A673 (cell line): ENCODE results near the gene SLX1A. TPM values are rescaled to one million over a fixed set of nuclear protein-coding genes. Genes with fewer than 3 reads are reported as not detected.
"Not testable (repeated sequence)": the region's sequence is repeated elsewhere in the genome, so short reads cannot be mapped to it uniquely, and the experiment has no call there.

ENCODE experiments used
- BruUV-seq: library from RNA; stranded (reverse); fragments of 400-500 nt; replicated peaks from 2 replicates; lab custom pipeline; 2021; lab: Mats Ljungman, UMichigan
- CTCF ChIA-PET: fragments of 300-600 bp; sonication (Branson Sonifier 250); formaldehyde crosslinking; loops from one replicate; lab custom pipeline; 2022; ENCODE audit warnings: antibody characterized with exemption; lab: Charles Lee
- POLR2A ChIA-PET: fragments of 300-600 bp; sonication (Branson Sonifier 250); formaldehyde crosslinking; loops from one replicate; lab custom pipeline; 2022; ENCODE audit warnings: antibody characterized with exemption; ENCODE audit not compliant: low non-redundant PET; lab: Charles Lee
- DNase-seq: peaks from one replicate; pipeline ENCODE4 v3.0.0-alpha.2; 2015; ENCODE audit warnings: low spot score
- H3K27ac ChIP-seq: fragments of 200-600 bp; sonication (generic); 2 replicates; pipeline ENCODE4 v1.5.1; 2016; ENCODE audit warnings: mixed run types, low read depth, mild to moderate bottlenecking, mixed read lengths, antibody characterized with exemption, low read length; ENCODE audit not compliant: poor library complexity, severe bottlenecking
- H3K27me3 ChIP-seq: fragments of 200-600 bp; sonication (generic); replicated peaks from 2 replicates; pipeline ENCODE4 v1.6.1; 2017; ENCODE audit warnings: mixed run types, low read depth, mild to moderate bottlenecking, mixed read lengths, antibody characterized with exemption, low read length; ENCODE audit not compliant: insufficient read depth, poor library complexity
- H3K36me3 ChIP-seq: fragments of 200-600 bp; sonication (generic); 2 replicates; pipeline ENCODE4 v1.6.1; 2016; ENCODE audit warnings: mixed run types, mild to moderate bottlenecking, mixed read lengths, antibody characterized with exemption, low read length; ENCODE audit not compliant: insufficient read depth, poor library complexity, severe bottlenecking
- H3K4me1 ChIP-seq: fragments of 200-600 bp; sonication (generic); 2 replicates; pipeline ENCODE4 v1.6.1; 2017; ENCODE audit warnings: mixed run types, mild to moderate bottlenecking, mixed read lengths, antibody characterized with exemption, low read length; ENCODE audit not compliant: insufficient read depth, poor library complexity, severe bottlenecking
- H3K4me3 ChIP-seq: fragments of 200-600 bp; sonication (generic); 2 replicates; pipeline ENCODE4 v1.5.1; 2016; ENCODE audit warnings: low read depth, mixed run types, mild to moderate bottlenecking, mixed read lengths, low read length; ENCODE audit not compliant: poor library complexity, severe bottlenecking
- H3K9me3 ChIP-seq: fragments of 200-600 bp; sonication (generic); 2 replicates; pipeline ENCODE4 v1.6.1; 2016; ENCODE audit warnings: mixed run types, low read depth, mild to moderate bottlenecking, mixed read lengths, antibody characterized with exemption, low read length; ENCODE audit not compliant: poor library complexity, severe bottlenecking
- EZH2 ChIP-seq: fragments of 200-600 bp; sonication (generic); IDR thresholded peaks from 2 replicates; pipeline ENCODE4 v1.6.1; 2017; ENCODE audit warnings: borderline replicate concordance, low read depth, mild to moderate bottlenecking, mixed read lengths, antibody characterized with exemption, low read length; ENCODE audit not compliant: poor library complexity, severe bottlenecking
- intact Hi-C: fragments of 100-400 bp; cut with micrococcal nuclease; formaldehyde crosslinking; loops from one replicate; pipeline ENCODE4 v1.10.0; 2022; ENCODE audit not compliant: unreplicated experiment
- total RNA-seq: library from RNA; stranded (reverse); gene quantifications from 2 replicates; pipeline ENCODE4 v1.2.3, GENCODE V29; 2021
- TF ChIP-seq, protein P1 (sequence below): fragments of 300-800, 200-600 bp; sonication (generic); conservative IDR thresholded peaks from 2 replicates; pipeline ENCODE4 v1.5.1; 2017; ENCODE audit warnings: low read depth, mild to moderate bottlenecking, antibody characterized with exemption, low read length, moderate library complexity, mixed read lengths

The SLX1A gene
- total RNA-seq, 1 experiment from 2014 or later: 15.5 TPM

DNA sequence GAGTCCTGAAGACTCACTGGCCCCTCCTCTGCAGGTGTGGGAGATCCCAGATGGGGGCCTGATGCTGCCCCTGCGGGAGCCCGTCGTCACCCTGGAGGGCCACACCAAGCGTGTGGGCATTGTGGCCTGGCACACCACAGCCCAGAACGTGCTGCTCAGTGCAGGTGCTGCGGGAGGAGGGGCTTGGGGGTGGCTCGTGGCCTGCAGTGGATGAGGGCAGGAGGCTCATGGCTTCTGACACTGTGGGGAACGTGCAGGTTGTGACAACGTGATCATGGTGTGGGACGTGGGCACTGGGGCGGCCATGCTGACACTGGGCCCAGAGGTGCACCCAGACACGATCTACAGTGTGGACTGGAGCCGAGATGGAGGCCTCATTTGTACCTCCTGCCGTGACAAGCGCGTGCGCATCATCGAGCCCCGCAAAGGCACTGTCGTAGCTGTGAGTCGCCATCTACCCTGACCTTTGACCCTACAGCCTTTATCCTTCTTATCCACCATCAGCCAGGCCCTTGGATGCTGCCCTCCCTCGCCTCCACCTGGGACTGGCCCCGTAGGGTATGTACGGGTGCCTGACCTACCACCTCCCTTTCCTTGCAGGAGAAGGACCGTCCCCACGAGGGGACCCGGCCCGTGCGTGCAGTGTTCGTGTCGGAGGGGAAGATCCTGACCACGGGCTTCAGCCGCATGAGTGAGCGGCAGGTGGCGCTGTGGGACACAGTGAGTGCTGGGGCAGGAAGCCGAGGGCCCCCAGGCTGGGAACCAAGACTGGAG, 6.7 kb upstream of the SLX1A start:
- Histone ChIP-seq H3K27me3 (no peaks in the 10 kb centered on the region), H3K4me1 (no peaks in the 10 kb centered on the region), H3K27ac (no peak overlapping the region), H3K9me3 (no peaks in the 10 kb centered on the region), H3K36me3 (no peaks in the 10 kb centered on the region), H3K4me3 (no peak overlapping the region)
- no peak for TF ChIP-seq EZH2
- TF ChIP-seq, protein P1, sequence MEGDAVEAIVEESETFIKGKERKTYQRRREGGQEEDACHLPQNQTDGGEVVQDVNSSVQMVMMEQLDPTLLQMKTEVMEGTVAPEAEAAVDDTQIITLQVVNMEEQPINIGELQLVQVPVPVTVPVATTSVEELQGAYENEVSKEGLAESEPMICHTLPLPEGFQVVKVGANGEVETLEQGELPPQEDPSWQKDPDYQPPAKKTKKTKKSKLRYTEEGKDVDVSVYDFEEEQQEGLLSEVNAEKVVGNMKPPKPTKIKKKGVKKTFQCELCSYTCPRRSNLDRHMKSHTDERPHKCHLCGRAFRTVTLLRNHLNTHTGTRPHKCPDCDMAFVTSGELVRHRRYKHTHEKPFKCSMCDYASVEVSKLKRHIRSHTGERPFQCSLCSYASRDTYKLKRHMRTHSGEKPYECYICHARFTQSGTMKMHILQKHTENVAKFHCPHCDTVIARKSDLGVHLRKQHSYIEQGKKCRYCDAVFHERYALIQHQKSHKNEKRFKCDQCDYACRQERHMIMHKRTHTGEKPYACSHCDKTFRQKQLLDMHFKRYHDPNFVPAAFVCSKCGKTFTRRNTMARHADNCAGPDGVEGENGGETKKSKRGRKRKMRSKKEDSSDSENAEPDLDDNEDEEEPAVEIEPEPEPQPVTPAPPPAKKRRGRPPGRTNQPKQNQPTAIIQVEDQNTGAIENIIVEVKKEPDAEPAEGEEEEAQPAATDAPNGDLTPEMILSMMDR: peak; percentile 89
- CTCF ChIA-PET: interaction anchor here (1.0 kb wide), 1 partner anchor 49 kb away, joined by 9 read pairs; no protein-coding TSS in a partner anchor
- POLR2A ChIA-PET: no interaction called here
- intact Hi-C loops: no loop called here
- BruUV-seq: no TSS peak
- DNase-seq: peak; percentile 73

DNA sequence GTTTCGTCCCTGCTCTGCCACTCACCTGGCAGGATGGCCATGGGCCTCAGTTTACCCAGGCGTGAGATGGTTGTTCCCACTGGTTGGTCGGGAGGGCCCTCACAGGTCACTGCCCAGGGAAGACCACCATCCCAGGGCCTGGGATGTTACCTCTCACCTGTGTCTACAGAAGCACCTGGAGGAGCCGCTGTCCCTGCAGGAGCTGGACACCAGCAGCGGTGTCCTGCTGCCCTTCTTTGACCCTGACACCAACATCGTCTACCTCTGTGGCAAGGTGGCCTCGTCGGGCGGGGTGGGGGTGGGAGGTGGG, 6.2 kb upstream of the SLX1A start:
- no TSS peak for BruUV-seq
- no peaks in the 10 kb centered on the region for H3K9me3 ChIP-seq
- ChIA-PET POLR2A (no interaction called here), CTCF (no interaction called here)
- H3K36me3 ChIP-seq: no peaks in the 10 kb centered on the region
- H3K4me3 ChIP-seq: no peak overlapping the region
- H3K27ac ChIP-seq: no peak overlapping the region
- intact Hi-C loops: no loop called here
- DNase-seq: no peak
- no peak for TF ChIP-seq EZH2
- TF ChIP-seq, protein P1: no peak
- no peaks in the 10 kb centered on the region for H3K4me1 ChIP-seq
- H3K27me3 ChIP-seq: no peaks in the 10 kb centered on the region

DNA sequence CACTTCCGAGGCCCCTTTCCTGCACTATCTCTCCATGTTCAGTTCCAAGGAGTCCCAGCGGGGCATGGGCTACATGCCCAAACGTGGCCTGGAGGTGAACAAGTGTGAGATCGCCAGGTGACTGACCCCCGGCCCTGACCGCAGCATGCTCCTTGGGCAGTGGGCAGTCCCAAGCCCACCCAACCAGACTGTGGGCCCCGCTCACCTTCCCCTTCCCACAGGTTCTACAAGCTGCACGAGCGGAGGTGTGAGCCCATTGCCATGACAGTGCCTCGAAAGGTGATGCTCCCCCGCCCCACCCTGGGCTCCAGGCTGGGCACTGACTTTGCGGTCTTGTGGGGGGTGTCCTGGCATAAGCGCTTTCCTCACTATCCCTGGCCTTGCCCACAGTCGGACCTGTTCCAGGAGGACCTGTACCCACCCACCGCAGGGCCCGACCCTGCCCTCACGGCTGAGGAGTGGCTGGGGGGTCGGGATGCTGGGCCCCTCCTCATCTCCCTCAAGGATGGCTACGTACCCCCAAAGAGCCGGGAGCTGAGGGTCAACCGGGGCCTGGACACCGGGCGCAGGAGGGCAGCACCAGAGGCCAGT, 5.6 kb upstream of the SLX1A start:
- H3K27me3 ChIP-seq: no peaks in the 10 kb centered on the region
- no peaks in the 10 kb centered on the region for H3K4me1 ChIP-seq
- no peak overlapping the region for H3K27ac ChIP-seq
- DNase-seq: no peak
- no peak for TF ChIP-seq EZH2
- TF ChIP-seq, protein P1: no peak
- no peaks in the 10 kb centered on the region for H3K36me3 ChIP-seq
- no peaks in the 10 kb centered on the region for H3K9me3 ChIP-seq
- POLR2A ChIA-PET: no interaction called here
- H3K4me3 ChIP-seq: no peak overlapping the region
- no TSS peak for BruUV-seq
- intact Hi-C loops: no loop called here
- CTCF ChIA-PET: no interaction called here

DNA sequence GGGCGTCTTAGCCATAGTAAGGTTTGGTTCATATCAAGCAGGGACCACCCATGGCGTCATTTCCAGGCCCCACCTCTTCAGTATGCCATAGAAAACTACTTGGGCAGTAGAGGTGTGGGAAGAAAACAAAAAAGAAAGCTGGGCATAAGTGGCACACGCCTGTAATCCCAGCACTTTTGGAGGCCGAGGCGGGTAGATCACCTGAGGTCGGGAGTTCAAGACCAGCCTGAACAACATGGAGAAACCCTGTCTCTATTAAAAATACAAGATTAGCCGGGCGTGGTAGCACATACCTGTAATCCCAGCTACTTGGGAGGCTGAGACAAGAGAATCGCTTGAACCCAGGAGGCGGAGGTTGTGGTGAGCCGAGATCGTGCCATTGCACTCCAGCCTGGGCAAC, 2.5 kb upstream of the SLX1A start:
- POLR2A ChIA-PET, BruUV-seq, H3K27ac ChIP-seq, H3K27me3 ChIP-seq, DNase-seq, H3K9me3 ChIP-seq, CTCF ChIA-PET, intact Hi-C loops, H3K4me1 ChIP-seq, H3K4me3 ChIP-seq, H3K36me3 ChIP-seq: not testable (repeated sequence)

DNA sequence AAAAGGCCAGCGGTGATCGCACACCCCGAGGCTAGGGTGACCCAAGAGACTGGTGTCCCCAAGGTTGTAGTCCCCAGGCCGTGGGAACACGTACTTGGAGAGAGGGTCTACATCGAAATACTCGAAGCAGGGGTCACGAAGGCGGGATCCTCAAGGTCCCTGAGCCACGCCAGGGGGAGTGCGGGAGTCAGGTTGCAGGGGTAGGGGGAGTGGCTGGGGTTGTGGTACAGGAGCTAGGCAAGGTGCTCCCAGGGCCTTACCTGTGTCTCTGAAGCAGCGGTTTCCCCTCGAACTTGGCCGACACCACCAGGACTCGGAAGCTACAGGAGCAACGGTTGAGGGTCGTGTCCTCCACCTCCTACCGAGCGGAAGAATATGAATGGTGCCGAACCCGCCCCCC, 577 bp upstream of the SLX1A start:
- CTCF ChIA-PET, H3K36me3 ChIP-seq, H3K4me3 ChIP-seq, intact Hi-C loops, H3K4me1 ChIP-seq, BruUV-seq, H3K9me3 ChIP-seq, DNase-seq, H3K27me3 ChIP-seq, POLR2A ChIA-PET, H3K27ac ChIP-seq: not testable (repeated sequence)
